HepG2 (cell line): ENCODE results near the gene PLAGL2. TPM values are rescaled to one million over a fixed set of nuclear protein-coding genes. Genes with fewer than 3 reads are reported as not detected.

Experiments used
- ATF7-NPFF ChIP-seq: sonication (generic); formaldehyde crosslinking; IDR thresholded peaks from 2 replicates; pipeline ENCODE4 v1.8.1; 2023; ENCODE audit warnings: mild to moderate bottlenecking, low read depth, missing genetic modification reagents, moderate library complexity
- ELF1 ChIP-seq: sonication (generic); formaldehyde crosslinking; IDR thresholded peaks from 2 replicates; pipeline ENCODE4 v1.4.0; 2020; ENCODE audit warnings: missing genetic modification reagents
- ELF4 ChIP-seq: sonication (generic); formaldehyde crosslinking; IDR thresholded peaks from 2 replicates; pipeline ENCODE4 v1.5.0; 2020; ENCODE audit warnings: missing genetic modification reagents, mild to moderate bottlenecking, moderate library complexity, borderline replicate concordance
- GTF3A ChIP-seq: sonication (generic); formaldehyde crosslinking; conservative IDR thresholded peaks from 2 replicates; pipeline ENCODE4 v1.4.0; 2020; ENCODE audit warnings: mild to moderate bottlenecking, missing genetic modification reagents
- HMGA1 ChIP-seq: sonication (generic); formaldehyde crosslinking; conservative IDR thresholded peaks from 2 replicates; pipeline ENCODE4 v1.4.0; 2020; ENCODE audit warnings: missing genetic modification reagents
- HNRNPH1 ChIP-seq: fragments of 200-400 bp; formaldehyde crosslinking; optimal IDR thresholded peaks from 2 replicates; pipeline ENCODE3; 2017; ENCODE audit warnings: mild to moderate bottlenecking, low read depth, low read length
- NCOA5 ChIP-seq: sonication (generic); formaldehyde crosslinking; IDR thresholded peaks from 2 replicates; pipeline ENCODE4 v1.4.0; 2020; ENCODE audit warnings: missing genetic modification reagents
- NFE2L1 ChIP-seq: sonication (generic); formaldehyde crosslinking; IDR thresholded peaks from 2 replicates; pipeline ENCODE4 v1.4.0; 2020; ENCODE audit warnings: missing genetic modification reagents, mild to moderate bottlenecking, borderline replicate concordance
- ONECUT2 ChIP-seq: sonication (generic); formaldehyde crosslinking; IDR thresholded peaks from 2 replicates; pipeline ENCODE4 v1.4.0; 2020; ENCODE audit warnings: missing genetic modification reagents
- RFXANK ChIP-seq: IDR thresholded peaks from 2 replicates; pipeline ENCODE4 v1.6.1; 2016
- RNF2 ChIP-seq: fragments of 450-650 bp; conservative IDR thresholded peaks from 2 replicates; pipeline ENCODE4 v1.6.1; 2016; ENCODE audit warnings: low read depth
- SOX13 ChIP-seq, 3 experiments: fragments of 450-650 bp in 1 of 3; sonication (generic) in 1 of 3; formaldehyde crosslinking in 1 of 3; IDR thresholded peaks in 2 of 3; conservative IDR thresholded peaks in 1 of 3; 2 replicates each; pipeline versions ENCODE4 v1.5.0 to v1.6.1; 2016 to 2020; ENCODE audit warnings: antibody characterized with exemption in 1 of 3, mild to moderate bottlenecking in 1 of 3, missing compliant biosample characterization in 1 of 3, missing genetic modification reagents in 1 of 3, moderate library complexity in 1 of 3
- SRSF4 ChIP-seq: fragments of 200-400 bp; formaldehyde crosslinking; IDR thresholded peaks from one replicate; pipeline ENCODE4 v1.6.1; 2018; ENCODE audit warnings: mild to moderate bottlenecking, low read depth, low read length, moderate library complexity; ENCODE audit not compliant: poor library complexity, severe bottlenecking
- ZKSCAN1 ChIP-seq: fragments of 150-350 bp; IDR thresholded peaks from 2 replicates; pipeline ENCODE4 v1.6.1; 2014; ENCODE audit warnings: low read length
- ZMAT3 ChIP-seq: sonication (generic); formaldehyde crosslinking; conservative IDR thresholded peaks from 2 replicates; pipeline ENCODE4 v1.7.0; 2021; ENCODE audit warnings: missing genetic modification reagents
- ZNF251 ChIP-seq: sonication (generic); formaldehyde crosslinking; IDR thresholded peaks from 2 replicates; pipeline ENCODE4 v1.9.0; 2021; ENCODE audit warnings: mild to moderate bottlenecking, missing genetic modification reagents
- ZNF431 ChIP-seq: sonication (generic); formaldehyde crosslinking; IDR thresholded peaks from 2 replicates; pipeline ENCODE4 v1.9.0; 2022; ENCODE audit warnings: missing genetic modification reagents, low read depth, mild to moderate bottlenecking, borderline replicate concordance
- ZSCAN22 ChIP-seq: sonication (generic); formaldehyde crosslinking; IDR thresholded peaks from 2 replicates; pipeline ENCODE4 v1.4.0; 2020; ENCODE audit warnings: mild to moderate bottlenecking, missing genetic modification reagents
- polyA plus RNA-seq, 8 experiments: library from polyadenylated mRNA; depleted of rRNA in 3 of 8; stranded (reverse) in 7 of 8; unstranded in 1 of 8; fragments of >200 nt; fragmentation: Illumina TruSeq in 4 of 8; extraction: Trizol in 4 of 8; gene quantifications; 2 replicates each; pipeline versions ENCODE4 v1.2.1 to v1.2.3, GENCODE V29; 2011 to 2016; ENCODE audit warnings: low read depth in 4 of 8, missing spikeins in 1 of 8, mixed read lengths in 1 of 8; ENCODE audit not compliant: insufficient read depth in 1 of 8
- total RNA-seq, 5 experiments: library from RNA; depleted of rRNA; stranded (reverse); fragments of >200 nt; fragmentation: Illumina TruSeq; extraction: Trizol; gene quantifications; 2 replicates each; pipeline ENCODE4 v1.2.3, GENCODE V29; 2016; ENCODE audit warnings: low read depth in 1 of 5
- TF ChIP-seq, protein P1 (sequence below): sonication (generic); formaldehyde crosslinking; conservative IDR thresholded peaks from 2 replicates; pipeline ENCODE4 v1.8.0; 2022; ENCODE audit warnings: low read depth, missing genetic modification reagents
- TF ChIP-seq, protein P2 (sequence below): IDR thresholded peaks from 2 replicates; pipeline ENCODE4 v1.6.1; 2016; ENCODE audit warnings: missing compliant biosample characterization, missing genetic modification reagents, borderline replicate concordance
- TF ChIP-seq, protein P3 (sequence below): sonication (generic); formaldehyde crosslinking; IDR thresholded peaks from 2 replicates; pipeline ENCODE4 v1.5.0; 2020; ENCODE audit warnings: missing genetic modification reagents, mild to moderate bottlenecking, borderline replicate concordance
- TF ChIP-seq, protein P4 (sequence below): sonication (generic); formaldehyde crosslinking; IDR thresholded peaks from 2 replicates; pipeline ENCODE4 v1.5.1; 2020; ENCODE audit warnings: missing genetic modification reagents, mild to moderate bottlenecking, borderline replicate concordance
- TF ChIP-seq, protein P5 (sequence below): sonication (generic); formaldehyde crosslinking; IDR thresholded peaks from 2 replicates; pipeline ENCODE4 v1.4.0; 2020; ENCODE audit warnings: missing genetic modification reagents, low read depth, mild to moderate bottlenecking, borderline replicate concordance

Gene PLAGL2
- total and polyA plus RNA-seq, 2 of the 13 experiments (the other 11 are each of a cell fraction or from before 2014, with no cell fraction given): 15.2 to 15.3 TPM

DNA sequence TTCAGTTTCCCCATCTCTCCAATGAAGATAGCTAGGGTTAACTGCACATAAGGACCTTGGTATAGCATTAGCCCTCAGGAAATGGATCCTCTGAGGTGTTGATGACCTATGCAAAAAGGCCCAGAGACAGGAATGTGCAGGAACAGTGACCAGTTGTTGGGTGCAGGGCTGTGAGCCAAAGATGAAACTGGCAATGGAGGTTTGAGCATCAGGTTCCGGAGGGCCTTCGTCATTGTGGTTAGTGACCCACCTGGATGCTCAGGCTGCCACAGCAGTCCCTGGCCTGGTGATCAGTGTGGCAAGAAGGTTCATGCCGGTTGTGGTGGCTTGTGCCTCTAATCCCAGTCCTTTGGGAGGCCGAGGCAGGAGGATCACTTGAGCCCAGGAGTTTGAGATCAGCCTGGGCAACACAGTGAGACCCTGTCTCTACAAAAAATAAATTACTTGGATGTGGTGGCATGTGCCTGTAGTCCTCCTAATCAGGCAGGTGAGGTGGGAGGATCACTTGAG is 54.3 kb downstream of the PLAGL2 start (continued):
- TF ChIP-seq, protein P1, sequence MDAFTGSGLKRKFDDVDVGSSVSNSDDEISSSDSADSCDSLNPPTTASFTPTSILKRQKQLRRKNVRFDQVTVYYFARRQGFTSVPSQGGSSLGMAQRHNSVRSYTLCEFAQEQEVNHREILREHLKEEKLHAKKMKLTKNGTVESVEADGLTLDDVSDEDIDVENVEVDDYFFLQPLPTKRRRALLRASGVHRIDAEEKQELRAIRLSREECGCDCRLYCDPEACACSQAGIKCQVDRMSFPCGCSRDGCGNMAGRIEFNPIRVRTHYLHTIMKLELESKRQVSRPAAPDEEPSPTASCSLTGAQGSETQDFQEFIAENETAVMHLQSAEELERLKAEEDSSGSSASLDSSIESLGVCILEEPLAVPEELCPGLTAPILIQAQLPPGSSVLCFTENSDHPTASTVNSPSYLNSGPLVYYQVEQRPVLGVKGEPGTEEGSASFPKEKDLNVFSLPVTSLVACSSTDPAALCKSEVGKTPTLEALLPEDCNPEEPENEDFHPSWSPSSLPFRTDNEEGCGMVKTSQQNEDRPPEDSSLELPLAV: no peak
- TF ChIP-seq RFXANK (CRISPR knock-in tag): no peak
- TF ChIP-seq, protein P2, sequence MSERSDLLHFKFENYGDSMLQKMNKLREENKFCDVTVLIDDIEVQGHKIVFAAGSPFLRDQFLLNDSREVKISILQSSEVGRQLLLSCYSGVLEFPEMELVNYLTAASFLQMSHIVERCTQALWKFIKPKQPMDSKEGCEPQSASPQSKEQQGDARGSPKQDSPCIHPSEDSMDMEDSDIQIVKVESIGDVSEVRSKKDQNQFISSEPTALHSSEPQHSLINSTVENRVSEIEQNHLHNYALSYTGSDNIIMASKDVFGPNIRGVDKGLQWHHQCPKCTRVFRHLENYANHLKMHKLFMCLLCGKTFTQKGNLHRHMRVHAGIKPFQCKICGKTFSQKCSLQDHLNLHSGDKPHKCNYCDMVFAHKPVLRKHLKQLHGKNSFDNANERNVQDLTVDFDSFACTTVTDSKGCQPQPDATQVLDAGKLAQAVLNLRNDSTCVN: no peak
- TF ChIP-seq SRSF4: no peak
- TF ChIP-seq, protein P3, sequence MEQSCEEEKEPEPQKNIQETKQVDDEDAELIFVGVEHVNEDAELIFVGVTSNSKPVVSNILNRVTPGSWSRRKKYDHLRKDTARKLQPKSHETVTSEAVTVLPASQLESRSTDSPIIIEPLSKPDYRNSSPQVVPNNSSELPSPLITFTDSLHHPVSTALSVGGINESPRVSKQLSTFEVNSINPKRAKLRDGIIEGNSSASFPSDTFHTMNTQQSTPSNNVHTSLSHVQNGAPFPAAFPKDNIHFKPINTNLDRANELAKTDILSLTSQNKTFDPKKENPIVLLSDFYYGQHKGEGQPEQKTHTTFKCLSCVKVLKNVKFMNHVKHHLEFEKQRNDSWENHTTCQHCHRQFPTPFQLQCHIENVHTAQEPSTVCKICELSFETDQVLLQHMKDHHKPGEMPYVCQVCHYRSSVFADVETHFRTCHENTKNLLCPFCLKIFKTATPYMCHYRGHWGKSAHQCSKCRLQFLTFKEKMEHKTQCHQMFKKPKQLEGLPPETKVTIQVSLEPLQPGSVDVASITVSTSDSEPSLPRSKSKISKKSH (CRISPR knock-in tag): peak; percentile 37; the same call in 1 of the 2 replicates
- no peak for TF ChIP-seq ZKSCAN1
- peak; percentile 55; the same call in 1 of the 2 replicates for TF ChIP-seq ZNF431 (CRISPR knock-in tag)
- no peak for TF ChIP-seq ATF7-NPFF (CRISPR knock-in tag)
- TF ChIP-seq NCOA5: no peak
- TF ChIP-seq HMGA1 (CRISPR knock-in tag): no peak
- TF ChIP-seq, protein P4, sequence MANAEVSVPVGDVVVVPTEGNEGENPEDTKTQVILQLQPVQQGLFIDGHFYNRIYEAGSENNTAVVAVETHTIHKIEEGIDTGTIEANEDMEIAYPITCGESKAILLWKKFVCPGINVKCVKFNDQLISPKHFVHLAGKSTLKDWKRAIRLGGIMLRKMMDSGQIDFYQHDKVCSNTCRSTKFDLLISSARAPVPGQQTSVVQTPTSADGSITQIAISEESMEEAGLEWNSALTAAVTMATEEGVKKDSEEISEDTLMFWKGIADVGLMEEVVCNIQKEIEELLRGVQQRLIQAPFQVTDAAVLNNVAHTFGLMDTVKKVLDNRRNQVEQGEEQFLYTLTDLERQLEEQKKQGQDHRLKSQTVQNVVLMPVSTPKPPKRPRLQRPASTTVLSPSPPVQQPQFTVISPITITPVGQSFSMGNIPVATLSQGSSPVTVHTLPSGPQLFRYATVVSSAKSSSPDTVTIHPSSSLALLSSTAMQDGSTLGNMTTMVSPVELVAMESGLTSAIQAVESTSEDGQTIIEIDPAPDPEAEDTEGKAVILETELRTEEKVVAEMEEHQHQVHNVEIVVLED (CRISPR knock-in tag): no peak
- TF ChIP-seq SOX13 (IDR thresholded peaks at IDR 0.05): no peak
- TF ChIP-seq SOX13 (CRISPR knock-in tag; conservative IDR thresholded peaks at IDR 0.05 in 1 of 2, IDR thresholded peaks at IDR 0.05 in 1 of 2): no peak
- no peak for TF ChIP-seq NFE2L1 (CRISPR knock-in tag)
- TF ChIP-seq ZNF251 (CRISPR knock-in tag): no peak
- no peak for TF ChIP-seq GTF3A (CRISPR knock-in tag)
- TF ChIP-seq HNRNPH1: no peak
- TF ChIP-seq RNF2: no peak
- no peak for TF ChIP-seq ELF1 (CRISPR knock-in tag)
- TF ChIP-seq ZMAT3: no peak
- TF ChIP-seq ZSCAN22 (CRISPR knock-in tag): no peak
- TF ChIP-seq, protein P5, sequence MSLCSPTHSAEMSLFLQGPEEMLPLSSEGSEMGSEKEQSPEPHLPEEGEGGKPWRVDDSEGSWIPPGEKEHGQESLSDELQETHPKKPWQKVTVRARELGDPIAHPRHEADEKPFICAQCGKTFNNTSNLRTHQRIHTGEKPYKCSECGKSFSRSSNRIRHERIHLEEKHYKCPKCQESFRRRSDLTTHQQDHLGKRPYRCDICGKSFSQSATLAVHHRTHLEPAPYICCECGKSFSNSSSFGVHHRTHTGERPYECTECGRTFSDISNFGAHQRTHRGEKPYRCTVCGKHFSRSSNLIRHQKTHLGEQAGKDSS (CRISPR knock-in tag): no peak
- no peak for TF ChIP-seq ONECUT2 (CRISPR knock-in tag)
- TF ChIP-seq ELF4 (CRISPR knock-in tag): no peak
